ENCODE data around the gene THSD7A.

The THSD7A gene

DNA sequence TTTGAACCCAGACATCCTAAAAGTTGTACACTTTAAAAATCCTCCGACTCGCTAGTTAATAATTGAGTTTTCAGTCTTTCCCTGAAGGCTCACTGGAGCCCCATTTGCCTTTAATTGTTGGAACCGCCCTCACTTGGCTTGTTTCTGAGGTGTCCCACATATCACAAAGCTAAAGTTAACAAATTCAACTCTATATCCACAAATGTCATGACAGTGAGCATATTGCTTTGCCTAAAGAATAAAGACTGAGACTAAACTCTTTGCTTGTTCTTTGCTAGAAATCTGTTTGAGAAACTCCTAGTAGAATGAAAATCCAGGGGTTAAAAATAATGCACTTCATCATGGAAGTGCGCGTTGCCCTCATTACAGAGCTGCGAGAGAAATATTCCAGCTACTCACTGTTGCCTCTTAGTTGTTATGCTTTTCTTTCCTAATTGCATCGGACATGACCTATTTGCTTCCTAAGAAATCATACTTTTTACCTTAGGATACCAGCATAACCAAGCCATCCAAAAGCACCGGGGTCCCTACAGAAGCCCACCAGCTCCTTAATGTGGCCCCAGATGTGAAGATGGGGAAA lies 752 bp downstream of the THSD7A start:
- Histone ChIP-seq H3K9me3 (ENCODE audit: control insufficient read depth, low read length) (no peaks in the 10 kb centered on the region), H3K36me3 (ENCODE audit: control insufficient read depth, insufficient read depth, low read length) (no peaks in the 10 kb centered on the region), H3K4me3 (ENCODE audit: low read depth, low read length) (peak overlapping the region; percentile 57), H3K27me3 (ENCODE audit: control insufficient read depth, insufficient read depth, low read length) (no peaks in the 10 kb centered on the region), H3K27ac (peak overlapping the region; percentile 79), H2AFZ (peak overlapping the region; percentile 95), H3K4me2 (ENCODE audit: low read length) (peak overlapping the region; percentile 75), H3K79me2 (peaks cover 13% of the 10 kb centered on the region), H3K9ac (no peak overlapping the region), H3K4me1 (peaks cover 5% of the 10 kb centered on the region)
- TF ChIP-seq, protein P1, sequence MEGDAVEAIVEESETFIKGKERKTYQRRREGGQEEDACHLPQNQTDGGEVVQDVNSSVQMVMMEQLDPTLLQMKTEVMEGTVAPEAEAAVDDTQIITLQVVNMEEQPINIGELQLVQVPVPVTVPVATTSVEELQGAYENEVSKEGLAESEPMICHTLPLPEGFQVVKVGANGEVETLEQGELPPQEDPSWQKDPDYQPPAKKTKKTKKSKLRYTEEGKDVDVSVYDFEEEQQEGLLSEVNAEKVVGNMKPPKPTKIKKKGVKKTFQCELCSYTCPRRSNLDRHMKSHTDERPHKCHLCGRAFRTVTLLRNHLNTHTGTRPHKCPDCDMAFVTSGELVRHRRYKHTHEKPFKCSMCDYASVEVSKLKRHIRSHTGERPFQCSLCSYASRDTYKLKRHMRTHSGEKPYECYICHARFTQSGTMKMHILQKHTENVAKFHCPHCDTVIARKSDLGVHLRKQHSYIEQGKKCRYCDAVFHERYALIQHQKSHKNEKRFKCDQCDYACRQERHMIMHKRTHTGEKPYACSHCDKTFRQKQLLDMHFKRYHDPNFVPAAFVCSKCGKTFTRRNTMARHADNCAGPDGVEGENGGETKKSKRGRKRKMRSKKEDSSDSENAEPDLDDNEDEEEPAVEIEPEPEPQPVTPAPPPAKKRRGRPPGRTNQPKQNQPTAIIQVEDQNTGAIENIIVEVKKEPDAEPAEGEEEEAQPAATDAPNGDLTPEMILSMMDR (IDR thresholded peaks at IDR 0.05): no peak

DNA sequence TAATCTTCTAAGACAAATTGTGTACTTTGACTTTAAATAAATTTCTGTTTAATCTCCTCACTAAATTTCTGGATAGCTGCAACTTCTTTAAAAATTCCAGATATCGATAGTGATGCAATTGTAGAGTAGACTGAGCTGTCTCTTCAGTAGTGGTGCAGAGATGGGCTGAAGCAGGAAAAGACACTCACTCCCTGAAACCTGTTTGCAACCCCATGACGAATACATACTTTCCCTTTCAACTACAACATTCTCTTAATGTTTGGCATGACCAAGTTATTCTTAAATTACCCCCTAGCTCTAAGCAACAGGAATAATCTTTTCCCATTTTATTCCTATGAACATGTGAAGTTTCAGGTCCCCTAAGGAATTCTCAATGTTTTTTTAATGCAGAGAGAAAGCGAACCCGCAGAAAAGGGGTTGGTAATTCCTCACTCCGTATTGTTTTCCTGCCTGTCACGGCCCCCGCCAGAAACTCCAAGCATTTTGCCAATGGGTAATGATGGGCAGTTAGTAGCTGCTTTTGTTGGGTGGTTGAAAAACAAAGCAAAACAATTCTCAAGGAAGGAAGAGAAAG lies 1.3 kb downstream of the THSD7A start:
- peak overlapping the region; percentile 95 for H2AFZ ChIP-seq
- no peak overlapping the region for H3K9ac ChIP-seq
- no peaks in the 10 kb centered on the region for H3K9me3 ChIP-seq (ENCODE audit: control insufficient read depth, low read length)
- H3K79me2 ChIP-seq: peaks cover 13% of the 10 kb centered on the region
- TF ChIP-seq, protein P1 (IDR thresholded peaks at IDR 0.05): no peak
- H3K27me3 ChIP-seq (ENCODE audit: control insufficient read depth, insufficient read depth, low read length): no peaks in the 10 kb centered on the region
- H3K4me2 ChIP-seq (ENCODE audit: low read length): peak overlapping the region; percentile 75
- H3K27ac ChIP-seq: peak overlapping the region; percentile 79
- H3K4me1 ChIP-seq: peaks cover 5% of the 10 kb centered on the region
- no peaks in the 10 kb centered on the region for H3K36me3 ChIP-seq (ENCODE audit: control insufficient read depth, insufficient read depth, low read length)
- peak overlapping the region; percentile 57 for H3K4me3 ChIP-seq (ENCODE audit: low read depth, low read length)

DNA sequence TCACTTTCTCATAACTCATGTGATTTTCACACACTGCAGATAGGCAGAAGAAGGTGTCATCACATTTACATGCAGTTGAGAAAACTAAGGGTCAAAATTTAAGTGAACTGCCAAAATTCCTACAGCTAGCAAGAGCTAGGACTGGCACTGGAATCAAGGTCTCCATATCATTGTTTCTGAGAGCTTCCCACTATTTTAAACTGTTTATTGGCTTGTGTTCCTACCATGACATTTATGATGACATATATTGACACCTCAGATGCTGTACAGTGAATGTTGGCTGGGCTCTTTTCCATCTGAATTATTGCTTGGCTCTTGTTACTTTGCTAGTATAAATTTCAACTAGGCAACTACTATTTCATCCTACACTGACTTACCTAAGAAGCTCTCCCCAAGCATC lies 2.0 kb downstream of the THSD7A start:
- Histone ChIP-seq H3K4me3 (ENCODE audit: low read depth, low read length) (no peak overlapping the region), H3K4me2 (ENCODE audit: low read length) (no peak overlapping the region), H2AFZ (no peak overlapping the region), H3K4me1 (peaks cover 5% of the 10 kb centered on the region), H3K9me3 (ENCODE audit: control insufficient read depth, low read length) (no peaks in the 10 kb centered on the region), H3K27ac (no peak overlapping the region), H3K79me2 (peaks cover 17% of the 10 kb centered on the region), H3K9ac (no peak overlapping the region), H3K36me3 (ENCODE audit: control insufficient read depth, insufficient read depth, low read length) (no peaks in the 10 kb centered on the region), H3K27me3 (ENCODE audit: control insufficient read depth, insufficient read depth, low read length) (no peaks in the 10 kb centered on the region)
- TF ChIP-seq, protein P1 (IDR thresholded peaks at IDR 0.05): no peak

DNA sequence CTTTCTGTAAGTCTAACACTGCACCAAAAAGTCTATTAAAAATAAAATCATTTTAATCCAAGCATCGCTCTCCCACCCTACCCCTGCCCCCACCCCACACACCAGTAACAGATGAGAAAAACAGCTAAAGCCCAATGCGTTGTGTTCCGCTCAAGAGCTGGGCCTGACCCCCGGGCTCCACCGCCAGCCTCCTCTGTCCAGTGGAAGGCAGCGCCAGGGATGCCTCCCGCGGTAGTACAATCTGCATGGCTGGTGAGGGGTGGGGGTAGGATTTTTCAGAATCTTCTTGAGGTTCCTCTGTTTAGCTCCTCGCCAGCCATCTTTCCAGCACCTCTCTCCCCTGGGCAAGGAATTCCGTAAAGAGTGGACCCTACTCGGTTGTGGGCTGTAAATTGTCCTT lies 12.1 kb downstream of the THSD7A start:
- TF ChIP-seq, protein P1 (IDR thresholded peaks at IDR 0.05): no peak
- Histone ChIP-seq H3K36me3 (ENCODE audit: control insufficient read depth, insufficient read depth, low read length) (no peaks in the 10 kb centered on the region), H3K79me2 (peaks cover 10% of the 10 kb centered on the region), H3K4me3 (ENCODE audit: low read depth, low read length) (no peak overlapping the region), H2AFZ (no peak overlapping the region), H3K4me2 (ENCODE audit: low read length) (no peak overlapping the region), H3K4me1 (peaks cover 5% of the 10 kb centered on the region), H3K9ac (no peak overlapping the region), H3K27me3 (ENCODE audit: control insufficient read depth, insufficient read depth, low read length) (no peaks in the 10 kb centered on the region), H3K9me3 (ENCODE audit: control insufficient read depth, low read length) (no peaks in the 10 kb centered on the region), H3K27ac (no peak overlapping the region)

DNA sequence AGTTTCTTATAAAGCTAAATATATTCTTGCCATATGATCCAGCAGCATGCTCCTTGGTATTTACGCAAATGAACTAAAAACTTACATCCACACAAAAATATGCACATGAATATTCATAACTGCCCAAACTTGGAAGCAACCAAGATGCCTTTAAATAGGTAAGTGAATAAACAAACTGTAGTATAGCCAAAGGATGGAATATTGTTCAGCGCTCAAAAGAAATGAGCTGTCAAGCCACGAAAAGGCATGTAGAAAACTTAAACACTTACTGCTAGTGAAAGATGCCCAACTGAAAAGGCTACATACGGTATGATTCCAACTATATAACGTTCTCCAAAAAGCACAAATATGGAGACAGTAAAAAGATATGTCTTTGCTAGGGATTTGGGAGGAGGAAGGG lies 12.7 kb downstream of the THSD7A start:
- Histone ChIP-seq H2AFZ (no peak overlapping the region), H3K79me2 (peaks cover 10% of the 10 kb centered on the region), H3K4me3 (ENCODE audit: low read depth, low read length) (no peak overlapping the region), H3K36me3 (ENCODE audit: control insufficient read depth, insufficient read depth, low read length) (no peaks in the 10 kb centered on the region), H3K4me2 (ENCODE audit: low read length) (no peak overlapping the region), H3K9ac (no peak overlapping the region), H3K27me3 (ENCODE audit: control insufficient read depth, insufficient read depth, low read length) (no peaks in the 10 kb centered on the region), H3K4me1 (peaks cover 5% of the 10 kb centered on the region), H3K9me3 (ENCODE audit: control insufficient read depth, low read length) (no peaks in the 10 kb centered on the region), H3K27ac (no peak overlapping the region)
- TF ChIP-seq, protein P1 (IDR thresholded peaks at IDR 0.05): no peak

Data from parathyroid adenoma (tissue), 2 donors.